Mesendoderm (in vitro differentiated cells): ENCODE measurements around the gene FGF3.

ENCODE experiments used
- DNase-seq: peaks from one replicate; pipeline ENCODE4 v3.0.0; 2013
- H2AK5ac ChIP-seq: 2 replicates; pipeline ENCODE4 v1.6.1; 2013; ENCODE audit warnings: low read length, inconsistent platforms
- H2BK120ac ChIP-seq: 2 replicates; pipeline ENCODE4 v1.6.1; 2013; ENCODE audit warnings: low read depth, mild to moderate bottlenecking, low read length, moderate library complexity, mixed read lengths
- H2BK15ac ChIP-seq: replicated peaks from 2 replicates; pipeline ENCODE4 v1.6.1; 2013; ENCODE audit warnings: low read depth, mild to moderate bottlenecking, moderate library complexity
- H2BK5ac ChIP-seq: 2 replicates; pipeline ENCODE4 v1.6.1; 2013; ENCODE audit warnings: low read length, inconsistent platforms
- H3K18ac ChIP-seq: 2 replicates; pipeline ENCODE4 v1.6.1; 2013; ENCODE audit warnings: mild to moderate bottlenecking, low read length, mixed read lengths
- H3K23ac ChIP-seq: one replicate; pipeline ENCODE4 v1.6.1; 2013; ENCODE audit warnings: low read length
- H3K27ac ChIP-seq: 2 replicates; pipeline ENCODE4 v1.5.1; 2013; ENCODE audit warnings: low read depth, mild to moderate bottlenecking, inconsistent platforms, low read length, moderate library complexity
- H3K27me3 ChIP-seq: 2 replicates; pipeline ENCODE4 v1.6.1; 2013; ENCODE audit warnings: low read length, control low read depth, mild to moderate bottlenecking, inconsistent platforms; ENCODE audit not compliant: insufficient read depth, poor library complexity
- H3K36me3 ChIP-seq: 2 replicates; pipeline ENCODE4 v1.6.1; 2013; ENCODE audit warnings: low read length, inconsistent platforms; ENCODE audit not compliant: control insufficient read depth, insufficient read depth
- H3K4ac ChIP-seq: one replicate; pipeline ENCODE4 v1.6.1; 2013; ENCODE audit warnings: low read depth, mild to moderate bottlenecking, low read length, moderate library complexity
- H3K4me1 ChIP-seq: 2 replicates; pipeline ENCODE4 v1.6.1; 2013; ENCODE audit warnings: low read depth, low read length, inconsistent platforms; ENCODE audit not compliant: control insufficient read depth
- H3K4me2 ChIP-seq: 2 replicates; pipeline ENCODE4 v1.6.1; 2013; ENCODE audit warnings: low read length
- H3K4me3 ChIP-seq: 2 replicates; pipeline ENCODE4 v1.5.1; 2013; ENCODE audit warnings: mild to moderate bottlenecking, low read length
- H3K56ac ChIP-seq: one replicate; pipeline ENCODE4 v1.6.1; 2013; ENCODE audit warnings: low read length
- H3K79me1 ChIP-seq: 2 replicates; pipeline ENCODE4 v1.6.1; 2013; ENCODE audit warnings: low read length, inconsistent platforms
- H3K79me2 ChIP-seq: 2 replicates; pipeline ENCODE4 v1.6.1; 2013; ENCODE audit warnings: mild to moderate bottlenecking, low read length; ENCODE audit not compliant: control insufficient read depth, insufficient read depth
- H3K9ac ChIP-seq: 2 replicates; pipeline ENCODE4 v1.6.1; 2013; ENCODE audit warnings: low read length, inconsistent platforms
- H4K5ac ChIP-seq: one replicate; pipeline ENCODE4 v1.6.1; 2013; ENCODE audit warnings: low read length
- H4K8ac ChIP-seq: one replicate; pipeline ENCODE4 v1.6.1; 2013; ENCODE audit warnings: low read depth, mild to moderate bottlenecking, control low read depth, low read length, moderate library complexity
- whole genome bisulfite sequencing: extraction: QIAGEN DNeasy Blood & Tissue Kit; methylation state at CpG from one replicate; pipeline ENCODE4 v1.1.7; 2013; ENCODE audit warnings: low lambda C conversion rate, missing lambda C conversion rate; ENCODE audit not compliant: insufficient coverage; ENCODE audit errors: extremely low coverage; 5-methylcytosine and 5-hydroxymethylcytosine counted together

FGF3 gene

GRCh38 chr11:69774354-69775162 is 44.7 kb downstream of the FGF3 start:
- WGBS = no CpG with 5 or more reads among the region's 107 CpGs
- H3K4me3 ChIP-seq = no peak overlapping the region
- H3K4me1 ChIP-seq = no peaks in the 10 kb centered on the region

GRCh38 chr11:69773626-69774353 is 45.4 kb downstream of the FGF3 start:
- H2BK120ac ChIP-seq = no peak overlapping the region
- H3K27ac ChIP-seq = no peak overlapping the region
- no peak overlapping the region for H3K56ac ChIP-seq
- no peak overlapping the region for H2AK5ac ChIP-seq
- WGBS = no CpG with 5 or more reads among the region's 30 CpGs
- no peaks in the 10 kb centered on the region for H3K36me3 ChIP-seq
- no peaks in the 10 kb centered on the region for H3K79me1 ChIP-seq
- H3K9ac ChIP-seq = no peak overlapping the region
- H3K18ac ChIP-seq = no peak overlapping the region
- no peak overlapping the region for H4K5ac ChIP-seq
- DNase-seq = no peak
- peak overlapping the region; percentile 45 for H3K4me2 ChIP-seq
- H3K79me2 ChIP-seq = no peaks in the 10 kb centered on the region
- no peak overlapping the region for H3K4ac ChIP-seq
- no peak overlapping the region for H2BK15ac ChIP-seq
- H3K23ac ChIP-seq = no peak overlapping the region
- H3K4me3 ChIP-seq = no peak overlapping the region
- H3K27me3 ChIP-seq = peaks cover 6% of the 10 kb centered on the region
- no peak overlapping the region for H4K8ac ChIP-seq
- no peaks in the 10 kb centered on the region for H3K4me1 ChIP-seq
- H2BK5ac ChIP-seq = no peak overlapping the region

More at GRCh38 chr11:69774354-69775162, 44.7 kb downstream of the FGF3 start:
- Histone ChIP-seq H3K79me2 (no peaks in the 10 kb centered on the region), H3K79me1 (no peaks in the 10 kb centered on the region), H4K5ac (no peak overlapping the region), H3K36me3 (no peaks in the 10 kb centered on the region), H3K56ac (peak overlapping the region; percentile 64), H3K4me2 (peak overlapping the region; percentile 52), H3K4ac (no peak overlapping the region), H3K9ac (no peak overlapping the region), H2BK15ac (no peak overlapping the region), H2AK5ac (no peak overlapping the region), H3K27ac (no peak overlapping the region), H3K18ac (no peak overlapping the region), H2BK120ac (no peak overlapping the region), H3K27me3 (peaks cover 6% of the 10 kb centered on the region), H3K23ac (peak overlapping the region; percentile 80), H4K8ac (no peak overlapping the region), H2BK5ac (no peak overlapping the region)
- no peak for DNase-seq

- no peak for DNase-seq
- no peak overlapping the region for H3K27ac ChIP-seq
- no peak overlapping the region for H3K9ac ChIP-seq
- no peaks in the 10 kb centered on the region for H3K36me3 ChIP-seq
- peaks cover 6% of the 10 kb centered on the region for H3K27me3 ChIP-seq
- no CpG with 5 or more reads among the region's 7 CpGs for WGBS
- no peaks in the 10 kb centered on the region for H3K79me2 ChIP-seq
- H3K56ac ChIP-seq = no peak overlapping the region
- H3K4me1 ChIP-seq = no peaks in the 10 kb centered on the region
- H3K79me1 ChIP-seq = no peaks in the 10 kb centered on the region
- no peak overlapping the region for H4K8ac ChIP-seq
- no peak overlapping the region for H3K18ac ChIP-seq
- H3K4ac ChIP-seq = no peak overlapping the region
- H3K4me3 ChIP-seq = no peak overlapping the region
- no peak overlapping the region for H3K23ac ChIP-seq
- H2BK120ac ChIP-seq = no peak overlapping the region
- H3K4me2 ChIP-seq = no peak overlapping the region
- no peak overlapping the region for H2AK5ac ChIP-seq
- H4K5ac ChIP-seq = no peak overlapping the region
- H2BK15ac ChIP-seq = no peak overlapping the region
- no peak overlapping the region for H2BK5ac ChIP-seq
Observed at GRCh38 chr11:69771466-69771865, 47.8 kb downstream of the FGF3 start.

- no peak overlapping the region for H3K23ac ChIP-seq
- no peak overlapping the region for H3K56ac ChIP-seq
- no peaks in the 10 kb centered on the region for H3K36me3 ChIP-seq
- no peak overlapping the region for H3K9ac ChIP-seq
- no peaks in the 10 kb centered on the region for H3K79me1 ChIP-seq
- DNase-seq = peak; percentile 71
- no peak overlapping the region for H3K4me2 ChIP-seq
- no peak overlapping the region for H2BK120ac ChIP-seq
- no peak overlapping the region for H3K4ac ChIP-seq
- no peak overlapping the region for H3K27ac ChIP-seq
- no peak overlapping the region for H2AK5ac ChIP-seq
- no peak overlapping the region for H2BK15ac ChIP-seq
- H3K27me3 ChIP-seq = peaks cover 6% of the 10 kb centered on the region
- H3K18ac ChIP-seq = no peak overlapping the region
- no peak overlapping the region for H3K4me3 ChIP-seq
- H3K79me2 ChIP-seq = no peaks in the 10 kb centered on the region
- no CpG with 5 or more reads among the region's 5 CpGs for WGBS
- no peak overlapping the region for H4K8ac ChIP-seq
- H4K5ac ChIP-seq = no peak overlapping the region
- no peaks in the 10 kb centered on the region for H3K4me1 ChIP-seq
- H2BK5ac ChIP-seq = no peak overlapping the region
Observed at GRCh38 chr11:69770540-69770939, 48.7 kb downstream of the FGF3 start.

GRCh38 chr11:69765498-69765995 is 53.7 kb downstream of the FGF3 start:
- H3K4me1 ChIP-seq = no peaks in the 10 kb centered on the region
- no peak overlapping the region for H3K4ac ChIP-seq
- no peak overlapping the region for H2AK5ac ChIP-seq
- no peak overlapping the region for H3K18ac ChIP-seq
- no peaks in the 10 kb centered on the region for H3K27me3 ChIP-seq
- H4K5ac ChIP-seq = no peak overlapping the region
- no peak overlapping the region for H3K4me2 ChIP-seq
- no peak overlapping the region for H4K8ac ChIP-seq
- H3K79me1 ChIP-seq = no peaks in the 10 kb centered on the region
- no peak overlapping the region for H2BK5ac ChIP-seq
- H3K79me2 ChIP-seq = no peaks in the 10 kb centered on the region
- no peak overlapping the region for H2BK15ac ChIP-seq
- H2BK120ac ChIP-seq = no peak overlapping the region
- no peak overlapping the region for H3K23ac ChIP-seq
- WGBS = no CpG with 5 or more reads among the region's 10 CpGs
- no peak overlapping the region for H3K56ac ChIP-seq
- DNase-seq = no peak
- no peak overlapping the region for H3K27ac ChIP-seq
- no peak overlapping the region for H3K4me3 ChIP-seq
- H3K36me3 ChIP-seq = no peaks in the 10 kb centered on the region
- H3K9ac ChIP-seq = no peak overlapping the region
